Measurements from ENCODE around the gene ARHGEF19.
"Not testable (repeated sequence)": the region's sequence is repeated elsewhere in the genome, so short reads cannot be mapped to it uniquely, and the experiment has no call there.

Gene ARHGEF19

DNA sequence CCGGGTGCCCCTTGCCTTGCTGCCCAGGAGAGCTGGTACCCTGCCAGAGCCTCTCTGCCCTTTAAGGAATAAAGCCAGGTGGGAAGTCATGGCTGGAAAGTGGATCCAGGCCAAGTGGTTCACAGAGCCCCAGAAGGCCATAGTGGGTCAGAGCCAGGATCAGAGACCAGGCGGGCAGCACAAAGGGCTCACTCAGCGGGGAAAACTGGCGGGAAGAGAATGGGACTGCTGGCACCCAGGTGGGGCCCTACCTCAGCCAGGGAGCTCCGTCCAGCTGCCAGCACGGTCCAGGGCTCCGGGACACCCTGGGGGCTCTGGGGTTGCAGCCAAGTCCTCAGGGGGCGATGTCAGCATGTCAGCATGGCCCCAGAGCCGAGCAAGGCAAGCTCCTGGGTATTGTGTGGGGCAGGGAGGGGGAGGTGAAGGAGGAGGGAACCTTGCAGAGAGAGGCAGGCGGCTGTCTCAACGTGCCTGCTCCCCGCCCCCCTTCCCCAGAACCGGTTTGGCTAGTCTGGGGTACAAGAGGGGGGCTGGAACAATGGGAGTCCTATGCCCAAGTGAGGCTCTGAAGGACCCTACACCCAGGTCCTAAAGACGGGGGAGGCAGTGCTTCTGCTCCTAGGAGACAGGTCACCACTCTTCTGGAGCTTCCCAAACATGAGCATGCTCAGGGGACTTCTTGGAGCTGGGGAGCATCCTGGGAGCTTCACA lies at the start of gene ARHGEF19:
Gene ARHGEF19, minus strand, starts transcription at position 402 of the 711 bp plus-strand sequence. CDS start 3,598 bp downstream, outside the sequence.
- no peak for DNase-seq

DNA sequence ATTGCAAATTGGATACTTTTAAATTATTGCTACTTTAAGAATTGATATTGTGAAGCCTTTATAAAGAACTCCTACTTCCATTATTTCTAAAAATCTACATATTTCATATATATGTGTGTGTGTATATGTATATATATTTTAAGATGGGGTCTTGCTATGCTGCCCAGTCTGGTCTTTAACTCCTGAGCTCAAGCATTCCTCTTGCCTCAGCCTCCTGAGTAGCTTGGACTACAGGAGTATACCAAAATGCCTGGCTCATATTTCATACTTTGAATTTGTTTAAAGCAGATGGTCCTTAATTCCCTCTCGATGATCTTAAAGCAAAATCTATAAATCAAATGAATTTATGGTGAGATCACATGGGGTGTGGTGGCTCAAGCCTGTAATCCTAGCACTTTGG lies 49.6 kb upstream of the ARHGEF19 start:
- DNase-seq = no peak

DNA sequence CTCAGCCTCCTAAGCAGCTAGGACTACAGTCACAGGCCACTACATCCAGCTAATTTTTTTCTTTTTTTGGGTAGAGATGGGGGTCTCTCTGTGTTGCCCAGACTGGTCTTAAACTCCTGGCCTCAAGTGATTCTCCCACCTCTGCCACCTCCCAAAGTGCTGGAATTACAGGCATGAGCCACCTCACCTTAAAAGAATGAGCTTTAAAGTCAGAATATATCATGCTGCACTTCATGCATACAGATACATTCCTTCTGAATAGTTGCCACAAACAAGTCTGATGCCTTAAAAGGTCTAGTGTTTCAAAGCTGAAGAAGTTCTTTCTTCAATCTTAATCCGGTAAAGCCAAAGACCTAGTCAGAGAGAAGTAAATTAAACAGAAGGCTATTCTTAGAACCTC lies 48.4 kb upstream of the ARHGEF19 start:
- no peak for DNase-seq

DNA sequence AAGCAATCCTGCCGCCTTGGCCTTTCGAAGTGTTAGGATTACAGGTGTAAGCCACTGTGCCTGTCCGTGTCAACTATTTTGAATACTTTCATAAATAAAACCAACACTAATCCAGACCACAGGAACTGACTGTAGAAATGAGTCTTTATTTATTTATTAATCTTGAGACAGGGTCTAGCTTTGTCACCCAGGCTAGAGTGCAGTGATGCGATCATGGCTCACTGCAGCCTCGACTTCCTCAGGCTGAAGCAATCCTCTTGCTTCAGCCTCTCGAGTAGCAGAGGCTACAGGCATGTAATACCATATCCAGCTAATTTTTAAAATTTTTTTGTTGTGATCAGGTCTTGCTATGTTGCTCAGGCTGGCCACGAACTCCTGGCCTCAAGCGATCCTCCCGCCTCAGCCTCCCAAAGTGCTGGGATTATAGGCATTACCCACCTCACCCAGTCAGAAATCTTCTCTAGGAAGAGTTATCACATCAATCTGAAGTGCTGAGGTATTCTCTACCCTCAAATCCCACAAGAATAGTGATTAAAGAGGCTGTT lies 46.2 kb upstream of the ARHGEF19 start:
- DNase-seq = no peak

DNA sequence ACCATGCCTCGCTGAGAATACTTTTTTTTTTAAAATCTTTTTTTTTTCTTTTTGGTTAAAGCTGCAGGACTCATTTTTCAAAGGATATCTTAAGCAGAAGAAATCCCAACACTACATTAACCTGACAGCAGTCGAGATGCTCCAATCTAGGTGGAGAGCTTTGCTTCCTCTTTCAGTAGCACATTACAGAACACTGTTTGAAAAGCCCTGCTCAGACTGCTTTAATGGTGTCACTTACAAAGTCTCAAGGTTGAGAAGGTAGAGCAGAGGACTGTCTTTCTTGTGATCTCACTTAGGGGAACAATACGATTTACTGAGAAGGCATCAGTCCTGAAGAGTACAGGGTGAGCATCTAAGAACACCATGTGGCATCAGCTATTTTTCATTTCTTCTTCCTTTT lies 45.5 kb upstream of the ARHGEF19 start:
- no peak for DNase-seq

DNA sequence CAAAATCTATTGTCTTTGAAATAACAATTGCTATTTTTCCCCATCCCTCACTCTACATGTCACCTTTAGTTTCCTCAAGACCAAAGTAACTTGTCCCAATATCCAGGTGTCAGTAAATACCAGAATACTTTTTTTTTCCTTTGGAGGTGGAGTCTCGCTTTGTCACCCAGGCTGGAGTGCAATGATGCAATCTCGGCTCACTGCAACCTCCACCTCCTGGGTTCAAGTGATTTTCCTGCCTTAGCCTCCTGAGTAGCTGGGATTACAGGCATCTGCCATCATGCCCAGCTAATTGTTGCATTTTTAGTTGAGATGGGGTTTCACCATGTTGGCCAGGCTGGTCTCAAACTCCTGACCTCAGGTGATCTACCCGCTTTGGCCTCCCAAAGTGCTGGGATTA lies 45.1 kb upstream of the ARHGEF19 start:
- not testable (repeated sequence) for DNase-seq

DNA sequence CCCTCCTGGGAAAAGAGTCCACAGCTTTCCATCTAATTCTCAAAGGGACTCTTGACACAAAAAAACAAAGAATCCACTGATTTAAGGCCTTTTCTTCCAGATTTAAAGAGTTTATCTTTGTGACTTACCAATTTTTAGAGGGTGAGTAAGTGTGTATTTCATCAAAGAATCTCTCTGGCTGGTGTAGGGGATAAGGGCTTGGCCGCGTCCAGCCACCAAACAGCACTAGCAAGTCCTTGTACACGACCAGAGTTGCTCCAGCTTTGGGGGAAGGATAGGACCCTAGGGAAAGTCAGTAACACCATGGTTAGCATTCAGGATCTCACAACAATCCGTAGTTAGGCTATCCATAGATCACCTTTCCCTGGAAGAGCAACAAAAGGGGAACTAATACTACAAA lies 44.0 kb upstream of the ARHGEF19 start:
- no peak for DNase-seq

DNA sequence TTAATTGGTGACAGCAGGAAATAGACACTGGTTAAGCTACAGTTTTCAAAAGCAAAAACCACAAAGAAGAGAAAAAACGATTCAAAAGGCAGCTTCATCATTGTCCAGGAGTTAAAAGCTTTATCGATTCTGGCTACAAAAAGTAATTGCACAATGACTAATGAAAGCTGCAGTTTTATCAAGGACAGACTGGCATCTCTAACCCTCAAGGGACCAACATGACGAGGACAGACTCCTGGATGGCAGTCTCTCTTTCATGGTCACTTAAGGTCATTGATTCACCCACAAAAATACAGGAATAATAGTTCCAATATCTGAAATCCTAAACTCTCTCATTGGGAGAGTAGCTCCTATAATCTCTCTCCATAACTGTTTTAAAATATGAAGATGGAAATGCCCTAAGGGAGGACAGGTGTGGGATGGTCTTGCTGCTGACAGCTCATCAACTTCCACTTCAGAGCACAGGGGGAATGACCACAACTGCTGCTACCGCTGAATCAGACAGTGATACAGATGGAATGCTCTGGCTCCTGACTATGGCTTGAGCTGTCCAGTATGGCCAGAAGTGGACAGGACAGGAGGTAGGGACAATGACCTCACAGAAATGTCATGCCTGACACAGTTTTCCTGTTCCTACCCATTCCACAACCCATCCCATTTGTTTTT lies 41.9 kb upstream of the ARHGEF19 start:
- no peak for DNase-seq

DNA sequence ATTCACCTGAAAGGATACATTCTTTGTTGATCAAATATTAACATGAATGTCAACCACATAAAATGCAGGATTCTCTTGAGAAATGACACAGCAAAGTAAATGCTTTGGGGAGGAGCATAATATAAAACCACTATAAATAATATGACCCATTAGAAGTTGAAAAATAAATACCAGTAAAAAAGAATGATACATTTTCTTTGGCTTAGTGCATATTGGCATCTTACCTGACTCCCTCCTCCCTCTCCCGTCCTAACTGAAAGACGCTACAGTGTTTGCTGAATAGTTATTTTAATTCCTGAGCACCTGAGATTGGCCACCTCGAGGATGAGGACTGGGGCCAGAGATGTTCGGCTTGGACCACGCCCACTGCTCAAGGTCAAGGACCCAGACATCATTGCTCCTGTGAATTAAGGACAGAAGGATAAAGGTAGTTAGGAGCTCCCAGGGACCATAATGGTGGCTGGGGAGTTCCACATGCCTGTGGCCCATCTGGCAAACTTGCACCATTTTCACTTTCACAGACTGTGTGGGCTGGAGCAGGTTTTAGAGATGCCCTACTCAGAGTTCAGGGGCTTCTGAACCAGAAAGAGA lies 41.0 kb upstream of the ARHGEF19 start:
- no peak for DNase-seq

DNA sequence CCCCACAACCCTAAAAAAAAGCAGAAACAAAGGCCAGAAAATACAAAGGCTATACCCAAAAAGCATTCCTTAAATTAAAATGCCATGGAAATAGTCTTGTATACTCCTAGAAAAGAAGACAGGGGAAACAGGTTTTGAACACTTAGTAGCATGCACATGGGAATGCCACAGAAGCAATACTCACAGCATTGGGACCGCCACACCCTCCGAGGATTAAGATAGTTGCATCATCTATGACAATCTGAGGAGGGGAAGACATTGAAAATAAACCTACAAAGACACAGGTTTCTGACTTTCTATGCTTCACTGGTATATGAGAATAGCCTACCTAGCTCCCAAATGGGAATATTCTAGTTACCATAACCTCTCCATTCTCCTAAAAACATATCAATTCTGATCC lies 40.5 kb upstream of the ARHGEF19 start:
- no peak for DNase-seq

DNA sequence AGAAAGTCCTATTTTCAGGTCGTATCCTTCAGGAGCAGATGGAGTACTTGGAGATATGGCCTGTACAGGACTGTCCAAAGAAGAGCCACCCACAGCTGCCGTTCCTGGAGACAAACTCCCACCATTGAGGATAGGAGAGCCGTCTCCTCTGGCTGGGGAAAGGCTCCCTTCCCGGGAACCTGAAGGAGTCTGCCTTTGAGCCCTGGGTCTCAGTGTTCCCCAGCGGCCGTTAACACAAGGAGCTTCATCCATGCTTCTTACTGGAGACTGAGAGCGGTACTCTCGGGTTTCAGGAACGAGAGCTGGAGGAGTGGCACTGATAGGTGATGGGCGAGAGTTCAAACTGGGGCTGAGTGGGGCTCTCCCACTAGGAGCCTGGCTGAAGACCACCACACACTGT lies 38.9 kb upstream of the ARHGEF19 start:
- no peak for DNase-seq

DNA sequence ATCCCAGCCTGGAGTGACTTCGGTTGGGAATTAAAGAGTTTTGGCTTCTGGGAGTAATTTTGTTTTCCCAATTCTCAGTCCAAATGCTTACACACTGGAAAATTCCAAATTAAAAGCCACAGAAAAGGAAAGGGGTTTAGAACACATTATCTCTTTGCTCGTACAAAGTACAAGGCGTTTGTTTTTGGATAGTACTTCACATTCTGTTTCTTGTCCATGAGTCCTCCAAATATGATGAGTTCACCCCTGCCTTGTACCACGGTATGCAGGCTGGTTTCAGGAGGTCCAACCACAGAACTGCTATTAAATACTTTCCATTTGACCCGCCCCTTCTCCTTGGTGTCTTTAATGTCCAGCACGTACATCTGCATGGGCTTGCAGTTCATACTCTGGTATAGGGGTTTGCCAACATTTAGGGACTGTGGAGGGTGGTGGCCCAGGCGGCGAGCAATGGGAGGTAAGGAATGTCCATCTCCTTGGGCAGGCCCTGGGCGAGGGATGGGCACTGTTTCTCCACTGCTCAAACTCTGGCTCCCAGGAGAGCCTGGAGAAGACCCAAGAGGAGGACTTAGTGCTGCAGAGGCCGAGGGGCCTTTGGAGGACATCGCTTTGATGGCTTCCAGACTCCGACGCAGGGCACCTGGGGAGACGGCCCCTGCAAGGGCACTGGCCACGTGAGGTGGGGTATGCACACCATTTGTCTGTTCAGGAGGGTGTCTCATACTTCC lies 38.2 kb upstream of the ARHGEF19 start:
- DNase-seq = no peak

DNA sequence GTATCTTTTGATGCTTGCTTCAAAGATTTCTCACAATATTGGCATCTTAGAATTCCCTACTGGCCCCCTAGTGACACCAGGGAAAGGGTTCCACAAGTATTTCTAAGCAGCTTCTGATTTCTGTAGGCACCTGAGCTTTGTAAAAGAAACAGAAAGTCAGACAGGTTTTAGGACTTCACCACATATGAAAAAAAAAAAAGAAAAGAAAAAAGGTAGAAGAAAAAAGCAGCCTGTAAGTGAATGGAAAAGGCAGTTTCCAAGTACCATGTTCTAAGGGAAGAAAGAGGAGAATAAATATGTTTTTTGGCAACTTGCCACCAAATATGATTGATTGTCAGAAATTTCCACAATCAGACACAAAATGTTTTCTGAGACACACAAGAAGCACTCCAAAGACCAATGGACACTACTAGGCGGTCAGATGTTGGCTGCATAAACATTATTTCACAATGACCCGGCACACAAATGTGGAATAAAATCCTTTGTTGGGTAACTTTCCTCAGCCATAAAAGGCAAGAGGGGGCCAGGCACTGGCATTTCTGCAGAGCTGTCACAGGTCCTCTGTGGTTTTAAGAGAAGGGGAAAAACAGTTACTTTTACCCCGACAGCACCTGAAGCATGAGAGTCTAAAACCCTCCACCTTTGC lies 37.3 kb upstream of the ARHGEF19 start:
- no peak for DNase-seq

DNA sequence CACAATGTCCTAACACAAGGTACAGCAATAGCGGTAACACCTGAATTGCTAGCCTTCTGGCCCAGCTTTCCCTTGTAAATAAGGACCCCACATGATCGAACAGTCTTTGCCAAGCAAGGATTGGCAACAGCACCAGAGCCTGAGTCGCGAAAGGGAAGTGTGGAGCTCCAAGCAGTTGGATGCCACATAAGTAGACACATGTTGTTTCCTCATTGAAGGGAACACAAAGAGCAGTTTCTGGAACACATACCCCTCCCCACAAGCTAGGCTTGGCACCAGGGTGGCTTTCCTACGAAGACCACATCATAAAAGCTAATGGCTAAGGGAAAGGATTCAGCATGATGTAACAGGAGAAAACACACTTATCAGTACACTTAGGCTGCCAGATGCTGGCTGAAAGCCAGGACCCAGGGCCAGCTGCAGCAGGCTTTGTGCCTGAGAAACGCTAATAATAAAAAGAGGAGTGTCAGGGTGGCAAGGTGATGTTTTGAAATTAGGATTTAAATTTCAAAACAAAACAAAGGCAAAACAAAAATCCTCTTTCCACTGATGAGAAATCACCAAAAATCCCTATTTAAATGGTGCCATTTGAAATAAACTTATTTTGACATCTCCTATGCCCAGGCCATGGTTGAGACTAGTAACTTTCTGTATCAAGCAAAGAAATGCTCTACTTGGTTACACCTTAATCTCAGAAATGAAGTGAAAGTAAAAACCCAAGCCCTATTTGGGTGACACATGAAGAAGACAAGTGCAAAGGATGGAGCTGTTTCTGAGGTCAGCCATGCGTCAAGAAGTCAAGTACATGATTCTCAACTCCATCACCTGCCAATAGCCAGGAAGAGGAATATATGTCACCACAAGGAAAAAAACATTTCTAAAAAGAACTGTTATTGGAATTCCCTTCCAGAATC lies 36.4 kb upstream of the ARHGEF19 start:
- peak; percentile 50 for DNase-seq

DNA sequence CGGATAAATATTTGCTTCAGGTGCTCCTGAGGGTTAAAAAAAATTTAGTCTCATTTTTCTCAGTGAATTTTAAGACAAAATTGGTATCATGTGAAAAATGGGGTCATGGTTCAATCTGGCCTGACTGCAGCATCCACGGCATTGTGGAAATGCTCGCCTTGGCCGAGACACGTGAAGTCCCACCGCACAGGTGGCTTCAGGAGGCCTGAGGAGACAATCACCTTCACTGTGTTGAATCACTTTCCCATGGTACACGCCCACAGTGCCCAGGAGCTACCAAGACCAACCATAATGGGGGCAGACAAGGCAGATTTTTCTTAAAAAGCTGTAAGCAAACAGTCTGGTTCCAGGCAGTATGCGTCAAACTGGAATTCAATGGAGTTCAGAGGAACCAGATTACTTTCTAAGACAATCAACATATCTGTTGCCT lies 35.6 kb upstream of the ARHGEF19 start:
- no peak for DNase-seq

DNA sequence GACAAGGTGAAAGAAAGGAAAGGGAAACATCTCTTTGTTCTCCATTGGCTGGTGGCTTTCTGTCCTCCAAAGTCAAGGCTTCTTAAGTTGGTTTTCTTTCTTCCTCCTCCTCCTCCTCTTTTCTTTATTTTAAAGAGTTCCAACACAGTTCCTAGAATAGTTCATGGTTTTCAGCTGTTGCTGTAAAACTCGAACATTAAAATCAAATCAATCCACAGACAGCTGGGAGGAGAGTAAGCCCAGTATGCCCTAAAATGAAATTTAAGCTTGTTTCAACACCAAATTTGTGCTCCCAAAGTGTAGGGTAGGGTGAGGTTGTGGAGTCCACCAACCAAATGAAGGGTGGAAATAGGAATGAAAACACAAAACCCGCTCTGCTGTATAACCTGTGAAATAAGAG lies 35.0 kb upstream of the ARHGEF19 start:
- no peak for DNase-seq

DNA sequence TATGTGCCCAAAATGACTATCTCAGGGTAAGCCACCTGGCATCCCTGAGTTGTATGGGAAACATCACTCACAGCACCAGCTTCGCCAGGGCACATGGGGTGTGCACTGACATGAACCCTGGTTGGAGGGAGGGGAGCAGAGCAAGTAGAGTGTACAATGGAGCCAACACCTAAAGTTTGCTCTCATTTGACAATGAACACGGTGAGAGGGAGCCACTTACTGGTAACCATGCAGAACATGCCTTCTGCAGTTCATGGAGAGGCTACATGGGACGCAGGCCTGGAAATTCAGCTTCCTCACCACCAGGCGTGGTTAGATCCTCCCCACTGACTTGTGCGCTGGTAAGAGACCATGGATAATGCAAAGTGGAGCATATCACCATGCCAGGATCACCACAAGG lies 34.5 kb upstream of the ARHGEF19 start:
- no peak for DNase-seq

DNA sequence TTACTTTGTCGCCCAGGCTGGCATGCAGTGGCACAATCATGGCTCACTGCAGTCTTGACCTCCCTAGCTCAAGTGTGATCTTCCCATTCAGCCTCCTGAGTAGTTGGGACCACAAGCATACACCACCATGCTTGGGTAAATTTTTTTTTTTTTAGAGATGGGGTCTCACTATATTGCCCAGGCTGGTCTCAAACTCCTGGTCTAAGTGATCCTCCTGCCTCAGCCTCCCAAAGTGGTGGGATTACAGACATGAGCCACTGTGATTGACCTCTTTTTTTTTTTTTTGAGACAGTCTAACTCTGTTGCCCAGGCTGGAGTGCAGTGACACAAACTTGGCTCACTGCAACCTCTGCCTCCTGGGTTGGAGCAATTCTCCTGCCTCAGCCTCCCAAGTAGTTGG lies 33.8 kb upstream of the ARHGEF19 start:
- not testable (repeated sequence) for DNase-seq

DNA sequence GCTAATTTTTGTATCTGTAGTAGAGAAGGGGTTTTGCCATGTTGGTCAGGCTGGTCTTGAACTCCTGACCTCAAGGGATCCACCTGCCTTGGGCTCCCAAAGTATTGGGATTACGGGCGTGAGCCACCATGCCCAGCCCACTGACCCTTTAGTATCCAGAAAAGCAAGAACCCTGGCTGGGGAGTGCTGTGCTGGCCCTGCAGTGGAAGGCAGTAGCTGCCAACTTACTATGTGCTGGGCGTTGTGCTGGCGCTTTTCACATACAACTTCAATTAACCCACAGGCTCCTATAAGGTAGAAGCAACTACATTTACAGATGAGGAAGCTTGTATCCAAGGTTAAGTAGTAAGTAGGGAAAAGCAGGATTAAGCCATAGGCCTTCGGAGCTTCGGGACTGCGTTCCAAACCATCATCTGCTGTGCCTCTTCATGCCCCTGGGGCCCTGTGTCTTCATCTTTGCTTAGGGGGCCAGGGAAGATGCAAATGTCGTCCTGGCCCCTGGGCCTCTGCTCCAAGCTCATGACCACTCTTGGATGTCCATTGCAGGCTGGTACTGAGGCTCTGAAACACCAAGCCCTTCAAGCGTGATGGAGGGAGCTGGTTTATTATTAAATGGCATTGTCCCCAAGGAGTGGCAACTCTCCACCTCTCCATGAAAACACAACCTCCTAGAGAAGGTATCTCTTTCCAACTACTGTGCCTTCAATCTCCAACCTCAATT lies 33.2 kb upstream of the ARHGEF19 start:
- no peak for DNase-seq

DNA sequence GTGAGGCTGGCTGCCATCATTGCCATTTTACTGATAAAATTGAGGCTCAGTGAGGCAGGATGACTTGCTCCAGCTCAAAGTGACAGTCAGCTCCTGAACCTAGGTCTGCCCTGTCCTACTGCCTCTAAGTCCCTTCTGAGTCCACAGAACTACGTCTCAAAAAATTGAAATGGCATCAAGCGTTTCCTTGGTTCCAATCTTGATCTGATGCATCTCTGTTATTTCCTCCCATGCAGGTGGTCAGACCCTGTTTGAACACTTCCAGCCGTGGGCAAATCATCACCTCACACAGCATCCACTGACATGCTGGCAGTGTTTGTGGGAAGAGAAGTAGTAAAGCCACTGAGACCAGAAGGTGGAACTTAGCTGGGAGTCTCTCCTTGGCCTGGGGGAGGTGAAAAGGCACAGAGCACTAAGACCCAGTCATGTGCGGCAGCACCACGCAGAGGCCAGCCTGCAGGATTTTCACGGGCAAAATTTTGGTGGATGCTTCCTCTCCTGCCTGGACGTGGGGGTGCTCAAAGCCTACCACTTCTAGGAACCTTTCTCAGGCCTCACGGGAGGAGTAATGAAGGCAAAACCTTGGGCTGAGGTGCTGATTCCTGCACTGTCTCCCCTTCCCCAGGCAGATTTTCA lies 32.3 kb upstream of the ARHGEF19 start:
- no peak for DNase-seq
